OCI-LY7 (cell line): ENCODE data around the gene RNF138. TPM values are rescaled to one million over a fixed set of nuclear protein-coding genes. Genes with fewer than 3 reads are reported as not detected.

ENCODE experiments used
- BruUV-seq: library from RNA; stranded (reverse); fragments of 400-500 nt; replicated peaks from 2 replicates; lab custom pipeline; 2021; lab: Mats Ljungman, UMichigan
- CTCF ChIA-PET: fragments of 300-600 bp; sonication (Branson Sonifier 250); formaldehyde crosslinking; loops from one replicate; lab custom pipeline; 2022; ENCODE audit warnings: antibody characterized with exemption; ENCODE audit not compliant: unreplicated experiment; lab: Charles Lee
- POLR2A ChIA-PET: fragments of 300-600 bp; sonication (Branson Sonifier 250); formaldehyde crosslinking; loops from one replicate; lab custom pipeline; 2022; ENCODE audit warnings: antibody characterized with exemption; lab: Charles Lee
- DNase-seq: peaks from one replicate; pipeline ENCODE4 v3.0.0-alpha.2; 2015; ENCODE audit warnings: low spot score
- H2AFZ ChIP-seq: fragments of 200-600 bp; sonication (generic), shearing (Covaris generic); 2 replicates; pipeline ENCODE4 v1.6.1; 2014; ENCODE audit warnings: mild to moderate bottlenecking, antibody characterized with exemption, low read length, moderate library complexity
- H3K27ac ChIP-seq: fragments of 200-600 bp; sonication (generic); 2 replicates; pipeline ENCODE4 v1.5.1; 2014; ENCODE audit warnings: mixed run types, low read depth, mild to moderate bottlenecking, moderate library complexity, low read length, inconsistent platforms; ENCODE audit not compliant: poor library complexity, severe bottlenecking
- H3K36me3 ChIP-seq: fragments of 200-600 bp; sonication (generic); 2 replicates; pipeline ENCODE4 v1.6.1; 2014; ENCODE audit warnings: mild to moderate bottlenecking, antibody characterized with exemption, low read length, moderate library complexity, mixed read lengths; ENCODE audit not compliant: insufficient read depth
- H3K4me1 ChIP-seq: fragments of 200-600 bp; sonication (generic); 2 replicates; pipeline ENCODE4 v1.5.1; 2014; ENCODE audit warnings: mild to moderate bottlenecking, low read length; ENCODE audit not compliant: insufficient read depth, poor library complexity, severe bottlenecking
- H3K4me2 ChIP-seq: fragments of 200-600 bp; sonication (generic); 2 replicates; pipeline ENCODE4 v1.6.1; 2014; ENCODE audit warnings: mild to moderate bottlenecking, low read length
- H3K4me3 ChIP-seq: fragments of 200-600 bp; sonication (generic); 2 replicates; pipeline ENCODE4 v1.5.1; 2014; ENCODE audit warnings: mild to moderate bottlenecking, low read depth, low read length; ENCODE audit not compliant: poor library complexity, severe bottlenecking
- H3K79me2 ChIP-seq: fragments of 200-600 bp; sonication (generic); 2 replicates; pipeline ENCODE4 v1.6.1; 2016; ENCODE audit warnings: low read depth, mild to moderate bottlenecking, low read length, moderate library complexity, mixed read lengths; ENCODE audit not compliant: insufficient read depth
- H3K9me2 ChIP-seq: fragments of 200-600 bp; sonication (generic); 2 replicates; pipeline ENCODE4 v1.6.1; 2016; ENCODE audit warnings: mild to moderate bottlenecking, low read length, mixed read lengths; ENCODE audit not compliant: insufficient read depth
- H3K9me3 ChIP-seq: fragments of 200-600 bp; sonication (generic); 2 replicates; pipeline ENCODE4 v1.6.1; 2014; ENCODE audit warnings: mild to moderate bottlenecking, mixed run types, low read length, mixed read lengths
- H4K20me1 ChIP-seq: fragments of 200-600 bp; sonication (generic); 2 replicates; pipeline ENCODE4 v1.6.1; 2014; ENCODE audit warnings: mild to moderate bottlenecking, antibody characterized with exemption, low read length, moderate library complexity, mixed read lengths; ENCODE audit not compliant: insufficient read depth
- CTCF ChIP-seq: fragments of 200-600 bp; sonication (generic); conservative IDR thresholded peaks from 2 replicates; pipeline ENCODE4 v1.5.1; 2014; ENCODE audit warnings: mild to moderate bottlenecking, antibody characterized with exemption, low read length, moderate library complexity, mixed read lengths
- EZH2phosphoT487 ChIP-seq: fragments of 200-600 bp; sonication (generic); IDR thresholded peaks from 2 replicates; pipeline ENCODE4 v1.6.1; 2018; ENCODE audit warnings: low read depth, borderline replicate concordance, mild to moderate bottlenecking, mixed run types, antibody characterized with exemption, low read length, moderate library complexity, mixed read lengths
- intact Hi-C: fragments of 100-400 bp; cut with micrococcal nuclease; formaldehyde crosslinking; loops from one replicate; pipeline ENCODE4 v1.10.0; 2022; ENCODE audit not compliant: unreplicated experiment
- total RNA-seq, 2 experiments: library from RNA; depleted of rRNA in 1 of 2; stranded (reverse); fragments of >200 nt in 1 of 2; shearing (Covaris generic) in 1 of 2; gene quantifications; 2 replicates each; pipeline ENCODE4 v1.2.3, GENCODE V29; 2014 to 2022

The RNF138 gene
- total RNA-seq, 2 experiments from 2014 or later: 25.8 to 32.7 TPM

- Histone ChIP-seq H3K4me2 (no peak overlapping the region), H2AFZ (no peak overlapping the region), H3K36me3 (peaks cover 47% of the 10 kb centered on the region), H3K27ac (no peak overlapping the region), H3K9me2 (no peaks in the 10 kb centered on the region), H3K4me1 (no peaks in the 10 kb centered on the region), H3K4me3 (no peak overlapping the region), H4K20me1 (no peaks in the 10 kb centered on the region), H3K9me3 (no peaks in the 10 kb centered on the region), H3K79me2 (peaks cover 87% of the 10 kb centered on the region)
- TF ChIP-seq EZH2phosphoT487 (no peak), CTCF (no peak)
- POLR2A ChIA-PET: interaction anchor here (1.3 kb wide), 1 partner anchor 20 kb away, joined by 4 read pairs; no protein-coding TSS in a partner anchor
- intact Hi-C loops: no loop called here
- no TSS peak for BruUV-seq
- CTCF ChIA-PET: no interaction called here
- no peak for DNase-seq
These were observed 12.8 kb downstream of the RNF138 start for GRCh38 chr18:32104516-32104915.

- no peaks in the 10 kb centered on the region for H4K20me1 ChIP-seq
- intact Hi-C loops: no loop called here
- H3K27ac ChIP-seq: no peak overlapping the region
- no peak overlapping the region for H3K4me2 ChIP-seq
- DNase-seq: no peak
- no peak overlapping the region for H3K4me3 ChIP-seq
- no peaks in the 10 kb centered on the region for H3K9me3 ChIP-seq
- TF ChIP-seq EZH2phosphoT487 (no peak), CTCF (no peak)
- H3K9me2 ChIP-seq: no peaks in the 10 kb centered on the region
- ChIA-PET POLR2A (interaction anchor here (0.6 kb wide), 1 partner anchor 9 kb away, joined by 3 read pairs; no protein-coding TSS in a partner anchor), CTCF (no interaction called here)
- H3K36me3 ChIP-seq: peaks cover 51% of the 10 kb centered on the region
- no peaks in the 10 kb centered on the region for H3K4me1 ChIP-seq
- H3K79me2 ChIP-seq: peaks cover 84% of the 10 kb centered on the region
- BruUV-seq: no TSS peak
- H2AFZ ChIP-seq: no peak overlapping the region
These were observed 18.3 kb downstream of the RNF138 start for GRCh38 chr18:32110005-32110404.

- H3K27ac ChIP-seq: no peak overlapping the region
- H3K9me3 ChIP-seq: no peaks in the 10 kb centered on the region
- no peaks in the 10 kb centered on the region for H3K4me1 ChIP-seq
- CTCF ChIA-PET: no interaction called here
- POLR2A ChIA-PET: interaction anchor here (0.6 kb wide), 1 partner anchor 25 kb away, joined by 3 read pairs; no protein-coding TSS in a partner anchor
- BruUV-seq: no TSS peak
- peaks cover 68% of the 10 kb centered on the region for H3K79me2 ChIP-seq
- peaks cover 59% of the 10 kb centered on the region for H3K36me3 ChIP-seq
- H2AFZ ChIP-seq: no peak overlapping the region
- DNase-seq: no peak
- H4K20me1 ChIP-seq: no peaks in the 10 kb centered on the region
- no peak overlapping the region for H3K4me3 ChIP-seq
- intact Hi-C loops: no loop called here
- H3K4me2 ChIP-seq: no peak overlapping the region
- H3K9me2 ChIP-seq: no peaks in the 10 kb centered on the region
- no peak for TF ChIP-seq CTCF
- TF ChIP-seq EZH2phosphoT487: no peak
These were observed 20.0 kb downstream of the RNF138 start for GRCh38 chr18:32111706-32112105.
